D721Med (cell line): ENCODE data around the gene CEBPZ.
"Not testable (repeated sequence)": the region's sequence is repeated elsewhere in the genome, so short reads cannot be mapped to it uniquely, and the experiment has no call there.

ENCODE experiments used
- DNase-seq: peaks from one replicate; pipeline ENCODE4 v3.0.0; 2011; ENCODE audit warnings: low spot score; ENCODE audit not compliant: insufficient read length
- FAIRE-seq: peaks from 2 replicates; lab custom pipeline; 2011; peaks lifted over from hg19 to GRCh38; lab: Jason Lieb, UNC
- TF ChIP-seq, protein P1 (sequence below): IDR thresholded peaks from 2 replicates; pipeline ENCODE4 v1.5.1; 2012; ENCODE audit warnings: mild to moderate bottlenecking, control low read depth; ENCODE audit not compliant: insufficient read depth; ENCODE audit errors: missing control alignments

CEBPZ gene

GRCh38 chr2:37223131-37223530 lies 8.3 kb downstream of the CEBPZ start:
- TF ChIP-seq, protein P1, sequence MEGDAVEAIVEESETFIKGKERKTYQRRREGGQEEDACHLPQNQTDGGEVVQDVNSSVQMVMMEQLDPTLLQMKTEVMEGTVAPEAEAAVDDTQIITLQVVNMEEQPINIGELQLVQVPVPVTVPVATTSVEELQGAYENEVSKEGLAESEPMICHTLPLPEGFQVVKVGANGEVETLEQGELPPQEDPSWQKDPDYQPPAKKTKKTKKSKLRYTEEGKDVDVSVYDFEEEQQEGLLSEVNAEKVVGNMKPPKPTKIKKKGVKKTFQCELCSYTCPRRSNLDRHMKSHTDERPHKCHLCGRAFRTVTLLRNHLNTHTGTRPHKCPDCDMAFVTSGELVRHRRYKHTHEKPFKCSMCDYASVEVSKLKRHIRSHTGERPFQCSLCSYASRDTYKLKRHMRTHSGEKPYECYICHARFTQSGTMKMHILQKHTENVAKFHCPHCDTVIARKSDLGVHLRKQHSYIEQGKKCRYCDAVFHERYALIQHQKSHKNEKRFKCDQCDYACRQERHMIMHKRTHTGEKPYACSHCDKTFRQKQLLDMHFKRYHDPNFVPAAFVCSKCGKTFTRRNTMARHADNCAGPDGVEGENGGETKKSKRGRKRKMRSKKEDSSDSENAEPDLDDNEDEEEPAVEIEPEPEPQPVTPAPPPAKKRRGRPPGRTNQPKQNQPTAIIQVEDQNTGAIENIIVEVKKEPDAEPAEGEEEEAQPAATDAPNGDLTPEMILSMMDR = no peak
- FAIRE-seq = no peak
- DNase-seq = no peak

DNA sequence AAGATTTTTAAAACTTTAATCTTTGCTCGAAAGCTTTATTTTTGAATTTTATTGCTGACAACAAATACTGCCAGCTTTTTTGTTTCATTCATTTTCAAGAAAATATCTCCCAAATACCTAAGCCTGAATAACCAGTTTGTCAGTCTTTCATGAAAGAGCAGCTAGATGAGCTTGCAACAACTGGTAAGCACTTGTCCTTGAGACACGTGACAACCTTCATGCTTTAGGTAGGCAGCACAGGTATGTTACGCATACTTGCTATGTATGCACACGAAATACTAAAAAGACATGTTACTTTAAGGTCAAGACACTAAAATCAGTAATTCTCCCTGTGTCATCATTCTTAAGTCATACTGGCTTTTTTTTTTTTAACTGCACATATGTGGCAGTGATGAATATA lies 12.3 kb downstream of the CEBPZ start:
- no peak for FAIRE-seq
- DNase-seq = no peak
- TF ChIP-seq, protein P1 = no peak

DNA sequence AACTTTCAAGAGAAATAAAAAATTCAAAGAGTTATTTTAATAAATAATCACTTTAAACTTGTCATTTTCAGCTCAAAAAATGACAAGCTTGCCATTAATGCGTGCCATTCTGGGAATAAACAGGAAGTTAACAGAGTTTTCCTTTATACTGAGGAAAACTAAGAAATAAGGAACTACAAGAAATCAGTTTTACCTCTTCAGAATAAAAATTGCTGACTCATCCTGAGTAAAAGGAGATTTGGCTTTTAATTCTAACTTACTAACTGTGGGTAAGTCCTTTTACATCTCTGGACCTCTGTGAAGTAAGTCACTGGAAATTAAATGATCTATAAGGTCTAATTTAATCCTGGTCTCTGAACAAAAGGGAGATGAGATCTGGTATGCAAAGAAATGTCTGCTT lies 16.1 kb downstream of the CEBPZ start:
- FAIRE-seq = no peak
- TF ChIP-seq, protein P1 = no peak

GRCh38 chr2:37211939-37212338 lies 19.5 kb downstream of the CEBPZ start:
- FAIRE-seq = no peak
- DNase-seq = no peak
- TF ChIP-seq, protein P1 = no peak

More for the DNA sequence above, 16.1 kb downstream of the CEBPZ start:
- DNase-seq = no peak

DNA sequence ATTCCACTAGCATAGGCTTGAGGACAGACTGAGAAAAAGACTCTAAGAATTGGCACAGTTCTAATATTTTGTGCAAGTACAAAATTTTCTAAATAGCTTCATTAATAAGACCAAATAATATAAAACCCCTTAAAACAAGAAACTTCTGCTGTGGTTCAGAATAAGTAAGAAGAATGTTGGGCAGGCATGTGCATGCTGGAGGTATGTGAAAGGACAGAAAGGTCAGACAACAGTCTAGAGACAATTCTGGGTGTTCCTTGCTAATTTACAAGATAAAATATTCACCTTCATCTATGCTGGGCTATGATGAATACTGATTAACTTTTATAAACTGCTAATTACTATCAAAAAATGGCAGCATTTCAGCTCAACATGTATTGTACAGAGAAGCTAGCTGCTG lies 20.2 kb downstream of the CEBPZ start:
- TF ChIP-seq, protein P1 = no peak
- DNase-seq = no peak
- FAIRE-seq = no peak

DNA sequence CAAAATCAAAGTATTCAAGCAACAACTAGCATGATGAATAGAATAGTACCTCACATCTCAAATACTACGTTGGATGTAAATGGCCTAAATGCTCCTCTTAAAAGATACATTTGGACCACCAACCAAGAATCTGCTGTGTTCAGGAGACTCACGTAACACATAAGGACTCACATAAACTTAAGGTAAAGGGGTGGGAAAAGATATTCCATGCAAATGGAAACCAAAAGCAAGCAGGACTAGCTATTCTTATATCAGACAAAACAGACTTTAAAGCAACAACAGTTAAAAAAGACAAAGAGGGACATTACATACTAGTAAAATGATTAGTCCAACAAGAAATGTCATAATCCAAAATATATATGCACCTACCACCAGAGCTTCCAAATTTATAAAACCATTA lies 24.6 kb downstream of the CEBPZ start:
- not testable (repeated sequence) for DNase-seq, FAIRE-seq

GRCh38 chr2:37205689-37206341 lies 25.6 kb downstream of the CEBPZ start:
- TF ChIP-seq, protein P1 = no peak
- FAIRE-seq (no peak), DNase-seq (no peak)

- not testable (repeated sequence) for FAIRE-seq, DNase-seq
Measured at GRCh38 chr2:37205071-37205661, 26.2 kb downstream of the CEBPZ start.
